Measurements from ENCODE around the gene CITED2. TPM values are rescaled to one million over a fixed set of nuclear protein-coding genes. Genes with fewer than 3 reads are reported as not detected.

Gene CITED2
- polyA plus RNA-seq, 1 donor (not counting 4 experiments of a cell fraction or from before 2014, with no cell fraction given), result 25.0 TPM

DNA sequence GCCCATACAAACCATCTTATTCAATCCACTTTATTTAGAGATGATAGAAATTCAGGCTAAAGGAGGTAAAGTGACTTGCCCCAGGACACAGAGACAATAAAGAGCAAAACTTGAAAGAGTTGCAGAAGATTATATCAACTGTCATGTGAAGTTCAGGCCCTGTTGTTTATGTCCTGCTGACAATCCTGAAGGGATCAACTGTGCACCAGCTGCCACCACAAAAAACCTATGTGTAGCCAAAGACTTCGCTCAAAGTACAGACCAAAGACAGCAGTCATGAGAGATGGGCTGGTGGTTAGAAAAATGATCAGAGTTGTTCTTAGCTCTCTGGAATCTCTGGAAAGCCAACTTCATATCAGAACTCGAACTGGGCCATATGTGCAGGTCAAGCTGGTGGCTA is 16.0 kb upstream of the CITED2 start:
- H3K79me2 ChIP-seq (ENCODE audit: control insufficient read depth, insufficient read depth, low read length), result no peaks in the 10 kb centered on the region
- TF ChIP-seq, protein P1, sequence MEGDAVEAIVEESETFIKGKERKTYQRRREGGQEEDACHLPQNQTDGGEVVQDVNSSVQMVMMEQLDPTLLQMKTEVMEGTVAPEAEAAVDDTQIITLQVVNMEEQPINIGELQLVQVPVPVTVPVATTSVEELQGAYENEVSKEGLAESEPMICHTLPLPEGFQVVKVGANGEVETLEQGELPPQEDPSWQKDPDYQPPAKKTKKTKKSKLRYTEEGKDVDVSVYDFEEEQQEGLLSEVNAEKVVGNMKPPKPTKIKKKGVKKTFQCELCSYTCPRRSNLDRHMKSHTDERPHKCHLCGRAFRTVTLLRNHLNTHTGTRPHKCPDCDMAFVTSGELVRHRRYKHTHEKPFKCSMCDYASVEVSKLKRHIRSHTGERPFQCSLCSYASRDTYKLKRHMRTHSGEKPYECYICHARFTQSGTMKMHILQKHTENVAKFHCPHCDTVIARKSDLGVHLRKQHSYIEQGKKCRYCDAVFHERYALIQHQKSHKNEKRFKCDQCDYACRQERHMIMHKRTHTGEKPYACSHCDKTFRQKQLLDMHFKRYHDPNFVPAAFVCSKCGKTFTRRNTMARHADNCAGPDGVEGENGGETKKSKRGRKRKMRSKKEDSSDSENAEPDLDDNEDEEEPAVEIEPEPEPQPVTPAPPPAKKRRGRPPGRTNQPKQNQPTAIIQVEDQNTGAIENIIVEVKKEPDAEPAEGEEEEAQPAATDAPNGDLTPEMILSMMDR (optimal IDR thresholded peaks at IDR 0.05 in 1 of 3, IDR thresholded peaks at IDR 0.05 in 1 of 3, conservative IDR thresholded peaks at IDR 0.05 in 1 of 3; ENCODE audit: extremely low read depth in 1 of 3, insufficient read depth in 2 of 3, low read length in 3 of 3), result no peak
- no peak for TF ChIP-seq EZH2 (IDR thresholded peaks at IDR 0.05; ENCODE audit: low read length)
- no peak overlapping the region for H3K9ac ChIP-seq (ENCODE audit: control insufficient read depth, extremely low read depth, insufficient read depth, low read length)
- no peak overlapping the region for H3K27ac ChIP-seq (ENCODE audit: control insufficient read depth, insufficient read depth, low read length)
- H3K36me3 ChIP-seq (ENCODE audit: control insufficient read depth in 2 of 2, extremely low read depth in 1 of 2, insufficient read depth in 2 of 2, low read length in 2 of 2), result no peaks in the 10 kb centered on the region
- no peaks in the 10 kb centered on the region for H3K27me3 ChIP-seq (ENCODE audit: control insufficient read depth, extremely low read depth, insufficient read depth, low read length)
- H4K20me1 ChIP-seq (ENCODE audit: control insufficient read depth, extremely low read depth, insufficient read depth, low read length), result no peaks in the 10 kb centered on the region
- H3K4me1 ChIP-seq (ENCODE audit: control insufficient read depth, extremely low read depth, insufficient read depth, low read length), result no peaks in the 10 kb centered on the region
- H3K9me1 ChIP-seq (ENCODE audit: control insufficient read depth, extremely low read depth, insufficient read depth, low read length), result no peaks in the 10 kb centered on the region
- no peak for FAIRE-seq
- no peak overlapping the region for H3K4me3 ChIP-seq (ENCODE audit: control insufficient read depth in 2 of 3, extremely low read depth in 1 of 3, insufficient read depth in 2 of 3, low read depth in 1 of 3, low read length in 3 of 3)
- no peaks in the 10 kb centered on the region for H3K9me3 ChIP-seq (ENCODE audit: control insufficient read depth, low read depth, low read length)
- DNase-seq (ENCODE audit: low read depth, low spot score), result no peak
- no peak overlapping the region for H2AFZ ChIP-seq (ENCODE audit: control insufficient read depth, low read length)
- no peak overlapping the region for H3K4me2 ChIP-seq (ENCODE audit: control insufficient read depth, extremely low read depth, insufficient read depth, low read depth, low read length)
- dilution Hi-C loops (cut with MboI; ENCODE audit: extremely low pct_ligation_motif_present, low sequenced_read_pairs), result no loop called here

DNA sequence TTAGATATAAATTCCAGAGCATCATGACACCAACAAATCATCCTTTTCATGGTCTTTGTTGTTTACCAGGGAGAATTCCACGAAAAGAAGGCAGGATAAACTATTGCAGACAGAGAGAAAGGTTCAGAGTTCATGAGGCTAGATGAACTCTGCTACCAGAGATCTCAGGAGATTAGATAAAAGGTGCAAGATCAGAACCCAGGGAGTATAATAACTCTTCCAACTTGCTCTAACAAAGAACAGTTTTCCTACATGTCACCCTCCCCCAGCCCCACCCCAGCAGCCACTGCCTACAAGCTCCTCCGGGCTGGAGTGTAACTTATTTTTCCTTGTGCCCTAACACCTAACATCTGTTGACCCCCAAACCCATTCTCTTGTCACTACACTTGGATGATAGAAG is 13.9 kb upstream of the CITED2 start:
- no peak for TF ChIP-seq EZH2 (IDR thresholded peaks at IDR 0.05; ENCODE audit: low read length)
- TF ChIP-seq, protein P1 (optimal IDR thresholded peaks at IDR 0.05 in 1 of 3, IDR thresholded peaks at IDR 0.05 in 1 of 3, conservative IDR thresholded peaks at IDR 0.05 in 1 of 3; ENCODE audit: extremely low read depth in 1 of 3, insufficient read depth in 2 of 3, low read length in 3 of 3), result no peak
- FAIRE-seq, result no peak
- no peak for DNase-seq (ENCODE audit: low read depth, low spot score)

More for the DNA sequence above, 13.9 kb upstream of the CITED2 start:
- H3K9me3 ChIP-seq (ENCODE audit: control insufficient read depth, low read depth, low read length), result no peaks in the 10 kb centered on the region
- no peaks in the 10 kb centered on the region for H3K4me1 ChIP-seq (ENCODE audit: control insufficient read depth, extremely low read depth, insufficient read depth, low read length)
- no peak overlapping the region for H3K27ac ChIP-seq (ENCODE audit: control insufficient read depth, insufficient read depth, low read length)
- dilution Hi-C loops (cut with MboI; ENCODE audit: extremely low pct_ligation_motif_present, low sequenced_read_pairs), result no loop called here
- no peaks in the 10 kb centered on the region for H3K27me3 ChIP-seq (ENCODE audit: control insufficient read depth, extremely low read depth, insufficient read depth, low read length)
- H3K4me2 ChIP-seq (ENCODE audit: control insufficient read depth, extremely low read depth, insufficient read depth, low read depth, low read length), result no peak overlapping the region
- H3K79me2 ChIP-seq (ENCODE audit: control insufficient read depth, insufficient read depth, low read length), result no peaks in the 10 kb centered on the region
- no peak overlapping the region for H3K9ac ChIP-seq (ENCODE audit: control insufficient read depth, extremely low read depth, insufficient read depth, low read length)
- H2AFZ ChIP-seq (ENCODE audit: control insufficient read depth, low read length), result no peak overlapping the region
- no peaks in the 10 kb centered on the region for H3K9me1 ChIP-seq (ENCODE audit: control insufficient read depth, extremely low read depth, insufficient read depth, low read length)
- H4K20me1 ChIP-seq (ENCODE audit: control insufficient read depth, extremely low read depth, insufficient read depth, low read length), result no peaks in the 10 kb centered on the region
- no peaks in the 10 kb centered on the region for H3K36me3 ChIP-seq (ENCODE audit: control insufficient read depth in 2 of 2, extremely low read depth in 1 of 2, insufficient read depth in 2 of 2, low read length in 2 of 2)
- no peak overlapping the region for H3K4me3 ChIP-seq (ENCODE audit: control insufficient read depth in 2 of 3, extremely low read depth in 1 of 3, insufficient read depth in 2 of 3, low read depth in 1 of 3, low read length in 3 of 3)
